Cardiac fibroblast (primary cell): ENCODE measurements around the gene CAMTA1.

ENCODE experiments used
- DNase-seq, 2 donors: peaks; one replicate each; pipeline versions ENCODE4 v3.0.0 to v3.0.0-alpha.2; 2010; ENCODE audit warnings: low read depth in 2 of 2
- H3K4me3 ChIP-seq, 2 donors: replicated peaks in 1 of 2; 1 replicate in 1 of 2; 2 replicates in 1 of 2; pipeline ENCODE4 v1.5.1; 2011; ENCODE audit warnings: low read depth in 2 of 2, low read length in 2 of 2, mild to moderate bottlenecking in 2 of 2, moderate library complexity in 1 of 2
- TF ChIP-seq, protein P1 (sequence below): IDR thresholded peaks from one replicate; pipeline ENCODE4 v1.5.1; 2011; ENCODE audit warnings: low read depth, mild to moderate bottlenecking, low read length, inconsistent platforms

CAMTA1 gene

DNA sequence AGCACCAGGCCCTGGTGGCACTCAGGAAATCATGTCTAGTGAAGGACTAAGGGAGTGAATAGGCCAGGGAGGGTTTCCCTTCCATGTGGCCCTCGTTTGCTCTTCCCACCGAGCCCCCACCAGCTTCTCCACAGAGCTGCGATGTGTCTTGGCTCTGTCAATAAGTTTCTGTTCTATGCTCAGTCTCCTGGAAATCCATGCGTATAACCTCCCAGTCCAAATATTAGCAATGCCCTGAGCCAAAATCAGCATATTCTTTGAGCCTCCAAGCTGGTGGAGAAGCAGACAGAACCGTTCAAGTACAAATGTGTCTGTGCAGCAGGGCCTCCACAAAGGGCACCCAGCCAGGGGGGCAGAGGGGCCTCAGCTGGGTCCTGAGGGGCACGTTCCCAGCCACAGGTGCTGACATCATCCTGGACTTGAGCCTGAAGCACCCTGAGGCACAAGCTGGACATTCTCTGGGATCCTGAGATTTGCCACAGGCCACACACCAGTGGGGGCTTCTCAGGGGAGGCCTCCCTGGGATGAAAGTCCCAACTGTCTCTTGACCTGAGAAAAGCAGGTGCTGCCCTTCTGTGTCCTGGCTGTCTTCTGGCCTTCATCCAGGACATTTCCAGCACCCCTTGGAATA, 635.3 kb downstream of the CAMTA1 start:
- no peak for DNase-seq
- TF ChIP-seq, protein P1, sequence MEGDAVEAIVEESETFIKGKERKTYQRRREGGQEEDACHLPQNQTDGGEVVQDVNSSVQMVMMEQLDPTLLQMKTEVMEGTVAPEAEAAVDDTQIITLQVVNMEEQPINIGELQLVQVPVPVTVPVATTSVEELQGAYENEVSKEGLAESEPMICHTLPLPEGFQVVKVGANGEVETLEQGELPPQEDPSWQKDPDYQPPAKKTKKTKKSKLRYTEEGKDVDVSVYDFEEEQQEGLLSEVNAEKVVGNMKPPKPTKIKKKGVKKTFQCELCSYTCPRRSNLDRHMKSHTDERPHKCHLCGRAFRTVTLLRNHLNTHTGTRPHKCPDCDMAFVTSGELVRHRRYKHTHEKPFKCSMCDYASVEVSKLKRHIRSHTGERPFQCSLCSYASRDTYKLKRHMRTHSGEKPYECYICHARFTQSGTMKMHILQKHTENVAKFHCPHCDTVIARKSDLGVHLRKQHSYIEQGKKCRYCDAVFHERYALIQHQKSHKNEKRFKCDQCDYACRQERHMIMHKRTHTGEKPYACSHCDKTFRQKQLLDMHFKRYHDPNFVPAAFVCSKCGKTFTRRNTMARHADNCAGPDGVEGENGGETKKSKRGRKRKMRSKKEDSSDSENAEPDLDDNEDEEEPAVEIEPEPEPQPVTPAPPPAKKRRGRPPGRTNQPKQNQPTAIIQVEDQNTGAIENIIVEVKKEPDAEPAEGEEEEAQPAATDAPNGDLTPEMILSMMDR, result no peak
- H3K4me3 ChIP-seq, result no peak overlapping the region

DNA sequence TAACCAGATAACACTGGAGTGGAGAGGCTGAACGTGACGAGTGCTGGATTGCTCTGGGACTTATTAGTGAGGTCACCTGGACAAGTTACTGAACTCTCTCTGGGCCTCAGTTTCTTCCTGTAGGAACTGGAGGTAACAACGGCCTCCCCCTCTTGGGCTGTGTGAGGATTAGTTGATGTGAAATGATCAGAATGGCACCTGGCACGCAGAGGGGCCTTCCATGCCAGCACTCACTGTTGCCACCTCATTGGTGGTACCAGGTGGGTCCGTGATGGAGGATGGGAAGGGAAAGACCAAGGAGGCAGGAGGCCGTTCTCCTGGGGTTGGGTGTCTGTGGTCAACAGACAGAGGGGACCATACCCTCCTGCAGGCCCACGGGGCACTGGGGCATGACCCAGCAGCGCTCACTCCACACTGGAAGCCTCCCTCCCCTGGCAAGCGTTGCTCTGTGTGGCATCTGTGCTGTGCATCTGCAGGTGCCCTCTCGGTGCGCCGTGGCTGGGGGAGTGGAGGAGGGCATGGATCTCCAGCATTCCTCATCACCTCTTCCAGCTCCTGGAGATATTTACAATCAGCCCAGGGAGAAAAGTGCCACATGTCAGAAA, 636.3 kb downstream of the CAMTA1 start:
- TF ChIP-seq, protein P1, result no peak
- no peak overlapping the region for H3K4me3 ChIP-seq
- DNase-seq, result no peak

DNA sequence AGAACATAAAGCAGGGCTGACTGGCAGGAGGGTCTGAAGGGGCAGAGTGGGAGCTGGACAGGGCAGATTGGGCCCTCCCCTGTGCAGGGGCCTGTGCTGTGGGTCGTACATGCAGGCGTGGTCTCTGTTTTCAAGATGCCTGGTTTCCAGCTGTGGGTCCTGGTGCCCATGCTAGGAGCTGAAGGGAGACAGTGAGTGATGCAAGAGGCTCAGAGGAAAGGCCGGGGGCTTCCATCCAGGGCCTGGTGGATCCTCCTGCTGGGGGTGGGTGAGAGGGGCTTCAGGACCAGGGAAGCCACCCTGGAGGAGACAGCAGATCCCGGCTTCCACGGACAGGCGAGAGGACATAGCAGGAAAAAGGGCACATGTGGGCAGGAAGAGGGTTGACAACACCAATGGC, 636.8 kb downstream of the CAMTA1 start:
- TF ChIP-seq, protein P1, result no peak
- DNase-seq, result no peak
- no peak overlapping the region for H3K4me3 ChIP-seq

DNA sequence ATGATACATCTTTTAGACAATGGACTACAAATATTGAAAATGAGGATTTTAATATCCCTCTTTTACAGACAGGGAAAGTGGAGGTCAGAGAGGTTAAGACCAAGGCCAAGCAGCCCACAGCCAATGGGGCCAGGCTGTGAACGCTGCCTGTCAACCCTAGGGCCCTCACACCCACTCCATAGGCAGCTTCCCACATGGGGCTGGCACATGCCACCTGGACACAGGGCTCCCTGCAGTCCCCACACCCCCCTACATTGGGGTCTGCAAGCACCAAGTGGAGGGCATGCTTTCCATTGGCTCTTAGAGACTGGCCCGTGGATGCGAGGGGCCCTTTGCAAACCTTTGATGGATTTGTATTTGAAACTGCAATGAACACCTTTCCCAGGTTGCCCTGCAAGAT, 637.3 kb downstream of the CAMTA1 start:
- DNase-seq, result no peak
- H3K4me3 ChIP-seq, result no peak overlapping the region
- TF ChIP-seq, protein P1, result no peak

DNA sequence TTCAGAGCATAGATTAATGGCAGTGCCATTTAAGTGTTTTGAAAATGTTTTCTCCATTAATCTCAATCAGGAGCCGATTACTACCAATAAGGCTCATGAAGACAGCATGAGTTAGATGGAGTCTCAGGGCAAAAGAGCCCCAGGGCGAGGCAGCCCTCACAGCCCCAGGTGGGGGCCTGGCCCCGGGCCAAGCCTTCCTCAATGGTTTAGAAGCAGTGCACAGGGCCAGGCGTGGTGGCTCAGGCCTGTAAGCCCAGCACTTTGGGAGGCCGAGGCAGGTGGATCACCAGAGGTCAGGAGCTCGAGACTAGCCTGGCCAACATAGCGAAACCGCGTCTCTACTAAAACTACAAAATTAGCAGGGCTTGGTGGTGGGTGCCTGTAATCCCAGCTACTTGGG, 637.7 kb downstream of the CAMTA1 start:
- TF ChIP-seq, protein P1, result no peak
- H3K4me3 ChIP-seq, result no peak overlapping the region
- no peak for DNase-seq

DNA sequence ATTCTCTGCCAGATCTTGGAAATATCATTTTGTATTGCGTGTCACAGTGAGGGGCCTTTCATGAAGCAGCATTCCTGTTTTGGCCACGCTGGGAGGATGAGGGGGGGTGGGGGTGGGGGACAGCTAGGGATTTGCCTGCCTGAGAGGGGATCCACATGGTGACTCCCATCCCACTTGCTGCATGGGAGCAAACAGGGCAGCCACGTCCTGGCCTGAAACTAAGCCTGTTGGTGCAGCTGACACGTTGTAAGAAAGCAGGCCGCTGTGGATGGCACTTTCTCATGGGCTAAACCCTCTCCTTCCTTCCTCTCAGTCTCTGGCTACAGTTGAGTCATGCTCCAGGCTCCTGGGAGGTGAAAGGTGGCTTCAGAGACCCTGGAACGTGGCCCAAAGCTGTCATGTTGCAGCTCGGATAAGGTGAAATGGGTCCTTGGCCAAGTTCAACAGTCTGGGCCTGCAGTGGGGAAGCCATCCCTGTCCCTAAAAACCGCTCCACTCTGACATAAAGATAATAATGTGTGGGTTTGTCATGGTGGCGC, 639.2 kb downstream of the CAMTA1 start:
- peak; percentile 26 to 41 for DNase-seq
- TF ChIP-seq, protein P1, result no peak
- H3K4me3 ChIP-seq, result no peak overlapping the region
